Duodenal mucosa (tissue), 2 donors: ENCODE results near the gene GABPA.

Source experiments
- H3K27ac ChIP-seq: one replicate; pipeline ENCODE4 v1.7.0; 2013; ENCODE audit warnings: low read depth, low read length
- H3K27me3 ChIP-seq, 2 donors: one replicate each; pipeline ENCODE4 v1.7.0; 2013; ENCODE audit warnings: low read length in 2 of 2, control low read depth in 1 of 2; ENCODE audit not compliant: insufficient read depth in 2 of 2, control insufficient read depth in 1 of 2
- H3K36me3 ChIP-seq, 2 donors: one replicate each; pipeline ENCODE4 v1.7.0; 2013; ENCODE audit warnings: low read length in 2 of 2, control low read depth in 1 of 2; ENCODE audit not compliant: insufficient read depth in 2 of 2, control insufficient read depth in 1 of 2
- H3K4me1 ChIP-seq, 2 donors: one replicate each; pipeline ENCODE4 v1.7.0; 2013; ENCODE audit warnings: low read length in 2 of 2, control low read depth in 1 of 2; ENCODE audit not compliant: insufficient read depth in 2 of 2, control insufficient read depth in 1 of 2
- H3K4me3 ChIP-seq, 2 donors: one replicate each; pipeline ENCODE4 v1.7.0; 2013; ENCODE audit warnings: low read length in 2 of 2, low read depth in 1 of 2
- H3K9ac ChIP-seq, 2 donors: one replicate each; pipeline ENCODE4 v1.7.0; 2013; ENCODE audit warnings: low read length in 2 of 2, low read depth in 1 of 2
- H3K9me3 ChIP-seq, 2 donors: one replicate each; pipeline ENCODE4 v1.7.0; 2013; ENCODE audit warnings: low read length in 2 of 2, control low read depth in 1 of 2; ENCODE audit not compliant: control insufficient read depth in 1 of 2

GABPA gene

GRCh38 chr21:25801217-25802014 is 66.6 kb downstream of the GABPA start:
- Histone ChIP-seq H3K27ac (no peak overlapping the region), H3K4me3 (no peak overlapping the region), H3K4me1 (no peaks in the 10 kb centered on the region), H3K36me3 (no peaks in the 10 kb centered on the region), H3K27me3 (no peaks in the 10 kb centered on the region), H3K9ac (no peak overlapping the region), H3K9me3 (no peaks in the 10 kb centered on the region)

GRCh38 chr21:25806060-25806459 is 71.3 kb downstream of the GABPA start:
- Histone ChIP-seq H3K27me3 (no peaks in the 10 kb centered on the region), H3K4me1 (no peaks in the 10 kb centered on the region), H3K9me3 (no peaks in the 10 kb centered on the region), H3K36me3 (no peaks in the 10 kb centered on the region), H3K4me3 (no peak overlapping the region), H3K27ac (no peak overlapping the region), H3K9ac (no peak overlapping the region)

GRCh38 chr21:25807191-25807590 is 72.4 kb downstream of the GABPA start:
- Histone ChIP-seq H3K27me3 (no peaks in the 10 kb centered on the region), H3K27ac (no peak overlapping the region), H3K4me1 (no peaks in the 10 kb centered on the region), H3K9ac (no peak overlapping the region), H3K4me3 (no peak overlapping the region), H3K36me3 (no peaks in the 10 kb centered on the region), H3K9me3 (no peaks in the 10 kb centered on the region)

- Histone ChIP-seq H3K36me3 (no peaks in the 10 kb centered on the region), H3K4me1 (no peaks in the 10 kb centered on the region), H3K4me3 (no peak overlapping the region), H3K27me3 (no peaks in the 10 kb centered on the region), H3K9me3 (no peaks in the 10 kb centered on the region), H3K9ac (no peak overlapping the region), H3K27ac (no peak overlapping the region)
These were observed 74.2 kb downstream of the GABPA start for GRCh38 chr21:25809013-25809412.

- H3K9ac ChIP-seq, result no peak overlapping the region
- H3K27me3 ChIP-seq, result no peaks in the 10 kb centered on the region
- H3K4me3 ChIP-seq, result no peak overlapping the region
- H3K27ac ChIP-seq, result no peak overlapping the region
- no peaks in the 10 kb centered on the region for H3K36me3 ChIP-seq
- H3K9me3 ChIP-seq, result no peaks in the 10 kb centered on the region
- H3K4me1 ChIP-seq, result no peaks in the 10 kb centered on the region
These were observed 76.4 kb downstream of the GABPA start for GRCh38 chr21:25811186-25811585.

GRCh38 chr21:25813917-25814316 is 79.1 kb downstream of the GABPA start:
- H3K4me1 ChIP-seq, result no peaks in the 10 kb centered on the region
- no peaks in the 10 kb centered on the region for H3K36me3 ChIP-seq
- H3K27me3 ChIP-seq, result no peaks in the 10 kb centered on the region
- H3K9me3 ChIP-seq, result no peaks in the 10 kb centered on the region
- H3K4me3 ChIP-seq, result no peak overlapping the region
- no peak overlapping the region for H3K27ac ChIP-seq
- no peak overlapping the region for H3K9ac ChIP-seq

- Histone ChIP-seq H3K9ac (no peak overlapping the region), H3K36me3 (no peaks in the 10 kb centered on the region), H3K4me1 (no peaks in the 10 kb centered on the region), H3K27me3 (no peaks in the 10 kb centered on the region), H3K27ac (no peak overlapping the region), H3K9me3 (no peaks in the 10 kb centered on the region), H3K4me3 (no peak overlapping the region)
These were observed 83.3 kb downstream of the GABPA start for GRCh38 chr21:25818121-25818520.

- Histone ChIP-seq H3K9ac (no peak overlapping the region), H3K36me3 (no peaks in the 10 kb centered on the region), H3K27me3 (no peaks in the 10 kb centered on the region), H3K9me3 (no peaks in the 10 kb centered on the region), H3K4me1 (no peaks in the 10 kb centered on the region), H3K4me3 (no peak overlapping the region), H3K27ac (no peak overlapping the region)
These were observed 83.8 kb downstream of the GABPA start for GRCh38 chr21:25818551-25818950.
